ENCODE data around the gene NOD2.

Gene NOD2

GRCh38 chr16:50743581-50744225 lies 50.3 kb downstream of the NOD2 start:
- DNase-seq = no peak

- no peak for DNase-seq
Measured at GRCh38 chr16:50744881-50745280, 51.5 kb downstream of the NOD2 start.

GRCh38 chr16:50745940-50746339 lies 52.5 kb downstream of the NOD2 start:
- no peak for DNase-seq

GRCh38 chr16:50747207-50747956 lies 54.0 kb downstream of the NOD2 start:
- DNase-seq = no peak

- DNase-seq = no peak
Measured at GRCh38 chr16:50751528-50751927, 58.1 kb downstream of the NOD2 start.

- DNase-seq = no peak
Measured at GRCh38 chr16:50752471-50753235, 59.2 kb downstream of the NOD2 start.

GRCh38 chr16:50756473-50756872 lies 63.1 kb downstream of the NOD2 start:
- no peak for DNase-seq

GRCh38 chr16:50761267-50761666 lies 67.9 kb downstream of the NOD2 start:
- DNase-seq = no peak

- DNase-seq = no peak
Measured at GRCh38 chr16:50762241-50762640, 68.8 kb downstream of the NOD2 start.

- DNase-seq = no peak
Measured at GRCh38 chr16:50763211-50763610, 69.8 kb downstream of the NOD2 start.

GRCh38 chr16:50765260-50765659 lies 71.9 kb downstream of the NOD2 start:
- DNase-seq = no peak

- DNase-seq = no peak
Measured at GRCh38 chr16:50765861-50766260, 72.5 kb downstream of the NOD2 start.

- DNase-seq = no peak
Measured at GRCh38 chr16:50767197-50767596, 73.8 kb downstream of the NOD2 start.

GRCh38 chr16:50771366-50771765 lies 78.0 kb downstream of the NOD2 start:
- no peak for DNase-seq

- no peak for DNase-seq
Measured at GRCh38 chr16:50774405-50774804, 81.0 kb downstream of the NOD2 start.

GRCh38 chr16:50774960-50775359 lies 81.6 kb downstream of the NOD2 start:
- no peak for DNase-seq

GRCh38 chr16:50776037-50776436 lies 82.6 kb downstream of the NOD2 start:
- no peak for DNase-seq

GRCh38 chr16:50778284-50779163 lies 85.1 kb downstream of the NOD2 start:
- DNase-seq = no peak

GRCh38 chr16:50781043-50781442 lies 87.6 kb downstream of the NOD2 start:
- no peak for DNase-seq

GRCh38 chr16:50781518-50781917 lies 88.1 kb downstream of the NOD2 start:
- no peak for DNase-seq

Data from NCI-H526 (cell line).